Measurements from ENCODE around the gene CSF2. TPM values are rescaled to one million over a fixed set of nuclear protein-coding genes. Genes with fewer than 3 reads are reported as not detected.

Gene CSF2
- total RNA-seq, 3 donors from 2014 or later (not counting 1 experiment from before 2014, with no cell fraction given), result 0.65 to 1.2 (median 0.82) TPM

- DNase-seq (peak; percentile 1 to 11), ATAC-seq (no peak)
- intact Hi-C loops (cut with micrococcal nuclease), result no loop called here
- Mint-ChIP-seq H3K27ac (no peak overlapping the region), H3K4me1 (peaks cover 12 to 32% of the 10 kb centered on the region in 2 donors), H3K27me3 (ENCODE audit: low read depth in 2 of 2) (peaks cover 7 to 13% of the 10 kb centered on the region in 2 donors), H3K36me3 (no peaks in the 10 kb centered on the region), H3K4me3 (no peak overlapping the region), H3K9me3 (no peaks in the 10 kb centered on the region)
- WGBS (ENCODE audit: insufficient coverage), result 94% methylated on average over 7 of the region's 7 CpGs
- H3K27ac ChIP-seq (ENCODE audit: low read length), result no peak overlapping the region
- no peaks in the 10 kb centered on the region for H3K36me3 ChIP-seq (ENCODE audit: control insufficient read depth, insufficient read depth, low read length)
- H3K4me3 ChIP-seq (ENCODE audit: low read length), result no peak overlapping the region
- no peaks in the 10 kb centered on the region for H3K9me3 ChIP-seq (ENCODE audit: control insufficient read depth, insufficient read depth, low read length)
- no peak for TF ChIP-seq CTCF (IDR thresholded peaks at IDR 0.05)
- H3K4me1 ChIP-seq (ENCODE audit: control insufficient read depth, insufficient read depth, low read length), result peaks cover 40% of the 10 kb centered on the region
- H3K27me3 ChIP-seq (ENCODE audit: control insufficient read depth, insufficient read depth, low read length), result no peaks in the 10 kb centered on the region
Measured at GRCh38 chr5:132025403-132025971, 48.1 kb upstream of the CSF2 start.

- Histone ChIP-seq H3K27ac (ENCODE audit: low read length) (peak overlapping the region; percentile 74), H3K9me3 (ENCODE audit: control insufficient read depth, insufficient read depth, low read length) (no peaks in the 10 kb centered on the region), H3K27me3 (ENCODE audit: control insufficient read depth, insufficient read depth, low read length) (no peaks in the 10 kb centered on the region), H3K4me1 (ENCODE audit: control insufficient read depth, insufficient read depth, low read length) (peaks cover 34% of the 10 kb centered on the region), H3K36me3 (ENCODE audit: control insufficient read depth, insufficient read depth, low read length) (no peaks in the 10 kb centered on the region), H3K4me3 (ENCODE audit: low read length) (no peak overlapping the region)
- DNase-seq, result peak; percentile 53 to 82
- peaks cover 5 to 24% of the 10 kb centered on the region in 2 donors for H3K4me1 Mint-ChIP-seq
- no peaks in the 10 kb centered on the region for H3K36me3 Mint-ChIP-seq
- H3K9me3 Mint-ChIP-seq, result no peaks in the 10 kb centered on the region
- ATAC-seq, result peak; percentile 86 to 92 (median 86)
- TF ChIP-seq CTCF (IDR thresholded peaks at IDR 0.05), result no peak
- H3K4me3 Mint-ChIP-seq, result peak overlapping the region; percentile 32
- intact Hi-C loops (cut with micrococcal nuclease), result loop anchor here (2.0 kb wide), 2 partner anchors 30 to 72 kb away; no protein-coding TSS in a partner anchor
- H3K27ac Mint-ChIP-seq, result no peak overlapping the region
- peaks cover 9 to 16% of the 10 kb centered on the region in 2 donors for H3K27me3 Mint-ChIP-seq (ENCODE audit: low read depth in 2 of 2)
- 36% methylated on average over 5 of the region's 5 CpGs for WGBS (ENCODE audit: insufficient coverage)
Measured at GRCh38 chr5:132026516-132027008, 47.0 kb upstream of the CSF2 start.

GRCh38 chr5:132027027-132027426, 46.6 kb upstream of the CSF2 start:
- TF ChIP-seq CTCF (IDR thresholded peaks at IDR 0.05), result no peak
- DNase-seq (peak in 1 of 2 donors; percentile 23), ATAC-seq (peak; percentile 30 to 44 (median 43))
- no peak overlapping the region for H3K4me3 ChIP-seq (ENCODE audit: low read length)
- 55% methylated on average over 2 of the region's 2 CpGs for WGBS (ENCODE audit: insufficient coverage)
- H3K36me3 ChIP-seq (ENCODE audit: control insufficient read depth, insufficient read depth, low read length), result no peaks in the 10 kb centered on the region
- Mint-ChIP-seq H3K36me3 (no peaks in the 10 kb centered on the region), H3K9me3 (no peaks in the 10 kb centered on the region), H3K27me3 (ENCODE audit: low read depth in 2 of 2) (peaks cover 9 to 17% of the 10 kb centered on the region in 2 donors), H3K27ac (no peak overlapping the region), H3K4me1 (peaks cover 5 to 24% of the 10 kb centered on the region in 2 donors), H3K4me3 (peak overlapping the region; percentile 32)
- intact Hi-C loops (cut with micrococcal nuclease), result loop anchor here (2.0 kb wide), 2 partner anchors 30 to 72 kb away; no protein-coding TSS in a partner anchor
- H3K9me3 ChIP-seq (ENCODE audit: control insufficient read depth, insufficient read depth, low read length), result no peaks in the 10 kb centered on the region
- peaks cover 34% of the 10 kb centered on the region for H3K4me1 ChIP-seq (ENCODE audit: control insufficient read depth, insufficient read depth, low read length)
- H3K27me3 ChIP-seq (ENCODE audit: control insufficient read depth, insufficient read depth, low read length), result no peaks in the 10 kb centered on the region
- H3K27ac ChIP-seq (ENCODE audit: low read length), result peak overlapping the region; percentile 74

Measured in natural killer cell (primary cell).